ENCODE measurements around the gene TAS1R2. TPM values are rescaled to one million over a fixed set of nuclear protein-coding genes. Genes with fewer than 3 reads are reported as not detected.

Gene TAS1R2
- total RNA-seq, 1 donor from 2014 or later, result not detected

DNA sequence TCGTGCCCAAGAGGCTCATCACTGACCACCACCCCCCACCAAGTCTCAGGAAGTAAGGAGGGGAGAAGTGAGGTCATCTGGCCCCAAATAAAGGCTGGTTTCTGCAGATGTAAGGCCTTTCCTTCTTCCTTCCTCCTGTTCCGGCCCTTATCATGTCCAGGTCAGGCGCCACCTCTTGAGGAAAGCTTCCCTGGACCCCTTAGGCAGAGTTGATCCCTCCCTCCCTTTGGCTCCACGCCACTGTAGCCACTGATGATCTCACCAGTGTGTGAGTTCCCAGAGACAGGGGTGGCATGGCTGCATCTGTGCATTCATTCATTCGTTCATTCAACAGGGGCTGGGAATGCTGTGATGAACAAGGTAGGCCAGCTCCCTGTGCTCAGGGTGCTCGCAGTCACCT lies 59.2 kb downstream of the TAS1R2 start:
- Histone ChIP-seq H3K9me3 (ENCODE audit: low read depth) (no peaks in the 10 kb centered on the region), H3K27me3 (no peaks in the 10 kb centered on the region), H3F3A (ENCODE audit: low read depth) (peaks cover 4% of the 10 kb centered on the region), H3K9ac (no peak overlapping the region), H3K4me3 (no peak overlapping the region), H3K4me1 (peaks cover 13% of the 10 kb centered on the region), H4K20me1 (ENCODE audit: low read depth) (no peaks in the 10 kb centered on the region), H3K27ac (no peak overlapping the region), H3K4me2 (no peak overlapping the region), H3K36me3 (no peaks in the 10 kb centered on the region), H3K79me2 (ENCODE audit: low read depth) (no peaks in the 10 kb centered on the region), H2AFZ (replicated peaks) (no peak overlapping the region)
- TF ChIP-seq EZH2phosphoT487 (IDR thresholded peaks at IDR 0.05), result no peak
- TF ChIP-seq, protein P1, sequence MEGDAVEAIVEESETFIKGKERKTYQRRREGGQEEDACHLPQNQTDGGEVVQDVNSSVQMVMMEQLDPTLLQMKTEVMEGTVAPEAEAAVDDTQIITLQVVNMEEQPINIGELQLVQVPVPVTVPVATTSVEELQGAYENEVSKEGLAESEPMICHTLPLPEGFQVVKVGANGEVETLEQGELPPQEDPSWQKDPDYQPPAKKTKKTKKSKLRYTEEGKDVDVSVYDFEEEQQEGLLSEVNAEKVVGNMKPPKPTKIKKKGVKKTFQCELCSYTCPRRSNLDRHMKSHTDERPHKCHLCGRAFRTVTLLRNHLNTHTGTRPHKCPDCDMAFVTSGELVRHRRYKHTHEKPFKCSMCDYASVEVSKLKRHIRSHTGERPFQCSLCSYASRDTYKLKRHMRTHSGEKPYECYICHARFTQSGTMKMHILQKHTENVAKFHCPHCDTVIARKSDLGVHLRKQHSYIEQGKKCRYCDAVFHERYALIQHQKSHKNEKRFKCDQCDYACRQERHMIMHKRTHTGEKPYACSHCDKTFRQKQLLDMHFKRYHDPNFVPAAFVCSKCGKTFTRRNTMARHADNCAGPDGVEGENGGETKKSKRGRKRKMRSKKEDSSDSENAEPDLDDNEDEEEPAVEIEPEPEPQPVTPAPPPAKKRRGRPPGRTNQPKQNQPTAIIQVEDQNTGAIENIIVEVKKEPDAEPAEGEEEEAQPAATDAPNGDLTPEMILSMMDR (IDR thresholded peaks at IDR 0.05), result no peak
- TF ChIP-seq EZH2 (IDR thresholded peaks at IDR 0.05), result no peak
- no peak overlapping the region for H3K27ac Mint-ChIP-seq
- peaks cover 8% of the 10 kb centered on the region for H3K4me1 Mint-ChIP-seq
- H3K27me3 Mint-ChIP-seq (ENCODE audit: insufficient read depth, low read depth), result peaks cover 11% of the 10 kb centered on the region
- H3K36me3 Mint-ChIP-seq, result no peaks in the 10 kb centered on the region
- DNase-seq (ENCODE audit: low spot score), result no peak
- no peak overlapping the region for H3K4me3 Mint-ChIP-seq
- H3K9me3 Mint-ChIP-seq, result no peaks in the 10 kb centered on the region

DNA sequence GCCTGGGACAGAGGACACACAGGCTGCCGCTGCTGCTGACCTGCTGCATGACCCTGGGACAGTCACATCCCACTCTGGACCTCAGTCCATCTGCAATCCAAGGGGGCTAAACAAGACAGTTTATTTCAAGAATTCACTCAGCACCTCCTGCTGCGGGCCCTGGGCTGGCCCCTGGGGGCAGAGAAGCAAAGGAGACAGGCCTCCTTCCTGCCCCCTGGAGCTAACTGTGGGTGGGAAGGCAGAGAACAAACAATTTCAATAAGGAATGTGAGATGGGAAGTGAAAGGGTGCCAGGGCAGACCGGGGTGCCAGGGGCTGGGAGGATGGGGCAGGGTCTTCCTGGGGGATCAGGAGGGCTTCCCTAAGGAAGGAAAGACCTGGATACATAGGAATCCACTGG lies 60.0 kb downstream of the TAS1R2 start:
- no peaks in the 10 kb centered on the region for H3K36me3 ChIP-seq
- no peak overlapping the region for H2AFZ ChIP-seq (replicated peaks)
- no peak overlapping the region for H3K4me3 ChIP-seq
- H3K27me3 ChIP-seq, result no peaks in the 10 kb centered on the region
- peaks cover 8% of the 10 kb centered on the region for H3F3A ChIP-seq (ENCODE audit: low read depth)
- peaks cover 7% of the 10 kb centered on the region for H3K27me3 Mint-ChIP-seq (ENCODE audit: insufficient read depth, low read depth)
- H3K36me3 Mint-ChIP-seq, result no peaks in the 10 kb centered on the region
- TF ChIP-seq EZH2 (IDR thresholded peaks at IDR 0.05) (no peak), EZH2phosphoT487 (IDR thresholded peaks at IDR 0.05) (no peak)
- TF ChIP-seq, protein P1 (IDR thresholded peaks at IDR 0.05), result no peak
- H3K4me1 Mint-ChIP-seq, result peaks cover 9% of the 10 kb centered on the region
- H3K27ac ChIP-seq, result no peak overlapping the region
- no peaks in the 10 kb centered on the region for H3K9me3 ChIP-seq (ENCODE audit: low read depth)
- DNase-seq (ENCODE audit: low spot score), result no peak
- H3K79me2 ChIP-seq (ENCODE audit: low read depth), result no peaks in the 10 kb centered on the region
- H3K9ac ChIP-seq, result no peak overlapping the region
- no peak overlapping the region for H3K4me3 Mint-ChIP-seq
- H3K4me1 ChIP-seq, result peaks cover 19% of the 10 kb centered on the region
- no peak overlapping the region for H3K4me2 ChIP-seq
- H4K20me1 ChIP-seq (ENCODE audit: low read depth), result no peaks in the 10 kb centered on the region
- H3K9me3 Mint-ChIP-seq, result no peaks in the 10 kb centered on the region
- no peak overlapping the region for H3K27ac Mint-ChIP-seq

DNA sequence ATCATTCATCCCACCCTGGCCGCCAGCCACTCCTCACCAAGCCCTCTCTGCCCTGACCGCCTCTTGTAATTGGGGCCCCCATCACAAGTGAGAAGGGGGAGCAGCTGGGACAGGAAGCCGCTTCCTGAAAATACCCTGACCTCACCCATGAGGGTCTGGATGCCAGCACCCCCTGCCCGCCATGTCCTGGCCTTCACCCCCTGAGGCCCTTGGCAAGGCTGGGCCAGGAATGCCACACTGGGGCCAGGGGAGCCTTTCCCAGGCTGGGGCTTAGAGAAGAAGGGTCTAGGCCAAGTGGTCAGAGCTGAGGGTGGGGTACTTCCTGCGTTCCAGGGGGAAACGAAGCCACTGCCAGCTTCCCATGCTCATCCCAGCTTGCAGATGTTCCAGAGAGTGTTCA lies 60.5 kb downstream of the TAS1R2 start:
- Mint-ChIP-seq H3K36me3 (no peaks in the 10 kb centered on the region), H3K4me1 (peaks cover 14% of the 10 kb centered on the region), H3K27me3 (ENCODE audit: insufficient read depth, low read depth) (peaks cover 6% of the 10 kb centered on the region), H3K9me3 (no peaks in the 10 kb centered on the region), H3K4me3 (no peak overlapping the region), H3K27ac (no peak overlapping the region)
- no peak for DNase-seq (ENCODE audit: low spot score)
- TF ChIP-seq EZH2 (IDR thresholded peaks at IDR 0.05) (no peak), EZH2phosphoT487 (IDR thresholded peaks at IDR 0.05) (no peak)
- TF ChIP-seq, protein P1 (IDR thresholded peaks at IDR 0.05), result no peak
- Histone ChIP-seq H3K9ac (no peak overlapping the region), H2AFZ (replicated peaks) (no peak overlapping the region), H3K4me3 (no peak overlapping the region), H3K27me3 (no peaks in the 10 kb centered on the region), H3K79me2 (ENCODE audit: low read depth) (no peaks in the 10 kb centered on the region), H3K27ac (no peak overlapping the region), H4K20me1 (ENCODE audit: low read depth) (no peaks in the 10 kb centered on the region), H3K36me3 (no peaks in the 10 kb centered on the region), H3K4me2 (no peak overlapping the region), H3K4me1 (peaks cover 18% of the 10 kb centered on the region), H3F3A (ENCODE audit: low read depth) (peaks cover 8% of the 10 kb centered on the region), H3K9me3 (ENCODE audit: low read depth) (no peaks in the 10 kb centered on the region)

Data from neural progenitor cell (in vitro differentiated cells).